Regular cardiac myocyte (primary cell): ENCODE measurements around the gene CALHM6. TPM values are rescaled to one million over a fixed set of nuclear protein-coding genes. Genes with fewer than 3 reads are reported as not detected.

Experiments
- total RNA-seq: library from RNA; depleted of rRNA; stranded (reverse); fragments of >200 nt; gene quantifications from 2 replicates; pipeline ENCODE4 v1.2.3, GENCODE V29; 2014

The CALHM6 gene
- total RNA-seq, result 0.58 and 2.8 TPM in 2 replicates

GRCh38 chr6:116461331-116461931 is at the start of gene CALHM6:
TSS of gene CALHM6 (plus strand) at chr6:116461375. CDS start at chr6:116461930, 555 bp downstream.

GRCh38 chr6:116511424-116512110 is 50.4 kb downstream of the CALHM6 start, which contains the start of gene CALHM5:
TSS of gene CALHM5 (plus strand) at chr6:116511639. CDS start at chr6:116511697, 58 bp downstream.

Other genes with a start within 250 kb of the CALHM6 start
- 7.6 and 10.7 TPM in 2 replicates for gene TSPYL4, start 207.3 kb upstream of the CALHM6 start, total RNA-seq
- 101 and 138 TPM in 2 replicates for gene TSPYL1, start 181.4 kb upstream of the CALHM6 start, total RNA-seq
- gene DSE, start 90.4 kb upstream of the CALHM6 start, total RNA-seq, result 71.7 and 125 TPM in 2 replicates
- gene CALHM5, start 50.3 kb downstream of the CALHM6 start, total RNA-seq, result 11.7 and 17.2 TPM in 2 replicates
- under 0.01 and 0.19 TPM in 2 replicates for gene TRAPPC3L, start 84.3 kb downstream of the CALHM6 start, total RNA-seq
- gene CALHM4, start 92.4 kb downstream of the CALHM6 start, total RNA-seq, result 0.19 and 0.28 TPM in 2 replicates
- gene RWDD1, start 110.1 kb downstream of the CALHM6 start, total RNA-seq, result 22.3 and 26.1 TPM in 2 replicates
- gene RSPH4A, start 155.1 kb downstream of the CALHM6 start, total RNA-seq, result under 0.01 and 0.19 TPM in 2 replicates
- gene ZUP1, start 207.4 kb downstream of the CALHM6 start, total RNA-seq, result 18.0 and 20.6 TPM in 2 replicates
- gene KPNA5, start 219.8 kb downstream of the CALHM6 start, total RNA-seq, result 6.1 and 10.7 TPM in 2 replicates